Left ventricle myocardium inferior (tissue), 1 donor: ENCODE results near the gene PLXDC2. TPM values are rescaled to one million over a fixed set of nuclear protein-coding genes. Genes with fewer than 3 reads are reported as not detected.

Experiments used
- DNase-seq: peaks from one replicate; pipeline ENCODE4 v3.0.0-alpha.2; 2020
- H3K27ac ChIP-seq: fragments of 200-600 bp; replicated peaks from 2 replicates; pipeline ENCODE4 v1.8.0; 2021
- H3K27me3 ChIP-seq: fragments of 200-600 bp; 2 replicates; pipeline ENCODE4 v1.8.0; 2021; ENCODE audit warnings: low read depth
- H3K36me3 ChIP-seq: fragments of 200-600 bp; 2 replicates; pipeline ENCODE4 v1.8.0; 2021
- H3K4me1 ChIP-seq: fragments of 200-600 bp; 2 replicates; pipeline ENCODE4 v1.8.0; 2021
- H3K4me3 ChIP-seq: fragments of 200-600 bp; 2 replicates; pipeline ENCODE4 v1.8.0; 2021; ENCODE audit warnings: mild to moderate bottlenecking, moderate library complexity
- H3K9me3 ChIP-seq: fragments of 200-600 bp; replicated peaks from 2 replicates; pipeline ENCODE4 v1.8.0; 2021
- intact Hi-C: fragments of 100-400 bp; cut with micrococcal nuclease; formaldehyde crosslinking; loops from one replicate; pipeline ENCODE4 v1.11.0; 2022
- total RNA-seq: library from RNA; stranded (reverse); fragmentation: NEBNext Ultra II Directional; extraction: Animal tissue kit (Norgen Biotek cat#: 25700); gene quantifications from one replicate; pipeline ENCODE4 v1.2.1, GENCODE V29; 2021
- TF ChIP-seq, protein P1 (sequence below): fragments of 200-600 bp; IDR thresholded peaks from 2 replicates; pipeline ENCODE4 v1.8.0; 2021; ENCODE audit warnings: antibody characterized with exemption, mild to moderate bottlenecking, borderline replicate concordance
- donor health status: DM: no; HTN: yes; CAD: no; lungs with severe emphysema.

Gene PLXDC2
- total RNA-seq, 1 donor from 2014 or later: 16.6 TPM

DNA sequence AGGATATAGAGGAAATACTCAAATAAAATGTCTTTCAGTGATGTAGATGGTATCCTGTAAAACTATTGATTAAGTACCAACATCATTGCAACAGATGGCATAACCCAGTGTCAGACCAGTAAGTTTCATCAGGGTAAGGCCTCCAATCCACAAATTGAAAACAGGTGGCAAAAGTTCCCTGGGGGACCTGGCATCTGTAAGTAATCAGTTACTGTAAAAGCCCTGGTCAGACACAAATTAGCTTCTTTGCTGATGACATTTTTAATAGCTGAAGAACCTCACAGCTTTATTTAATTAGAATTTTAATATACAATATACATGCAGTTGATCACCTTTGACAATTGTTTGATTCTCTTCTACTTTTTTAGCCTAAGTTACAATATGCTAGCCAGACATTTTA lies 152.5 kb downstream of the PLXDC2 start:
- TF ChIP-seq, protein P1, sequence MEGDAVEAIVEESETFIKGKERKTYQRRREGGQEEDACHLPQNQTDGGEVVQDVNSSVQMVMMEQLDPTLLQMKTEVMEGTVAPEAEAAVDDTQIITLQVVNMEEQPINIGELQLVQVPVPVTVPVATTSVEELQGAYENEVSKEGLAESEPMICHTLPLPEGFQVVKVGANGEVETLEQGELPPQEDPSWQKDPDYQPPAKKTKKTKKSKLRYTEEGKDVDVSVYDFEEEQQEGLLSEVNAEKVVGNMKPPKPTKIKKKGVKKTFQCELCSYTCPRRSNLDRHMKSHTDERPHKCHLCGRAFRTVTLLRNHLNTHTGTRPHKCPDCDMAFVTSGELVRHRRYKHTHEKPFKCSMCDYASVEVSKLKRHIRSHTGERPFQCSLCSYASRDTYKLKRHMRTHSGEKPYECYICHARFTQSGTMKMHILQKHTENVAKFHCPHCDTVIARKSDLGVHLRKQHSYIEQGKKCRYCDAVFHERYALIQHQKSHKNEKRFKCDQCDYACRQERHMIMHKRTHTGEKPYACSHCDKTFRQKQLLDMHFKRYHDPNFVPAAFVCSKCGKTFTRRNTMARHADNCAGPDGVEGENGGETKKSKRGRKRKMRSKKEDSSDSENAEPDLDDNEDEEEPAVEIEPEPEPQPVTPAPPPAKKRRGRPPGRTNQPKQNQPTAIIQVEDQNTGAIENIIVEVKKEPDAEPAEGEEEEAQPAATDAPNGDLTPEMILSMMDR: no peak
- Histone ChIP-seq H3K4me3 (no peak overlapping the region), H3K27me3 (no peaks in the 10 kb centered on the region), H3K36me3 (no peaks in the 10 kb centered on the region), H3K27ac (no peak overlapping the region), H3K9me3 (no peaks in the 10 kb centered on the region), H3K4me1 (peaks cover 42% of the 10 kb centered on the region)
- intact Hi-C loops: no loop called here
- DNase-seq: no peak

DNA sequence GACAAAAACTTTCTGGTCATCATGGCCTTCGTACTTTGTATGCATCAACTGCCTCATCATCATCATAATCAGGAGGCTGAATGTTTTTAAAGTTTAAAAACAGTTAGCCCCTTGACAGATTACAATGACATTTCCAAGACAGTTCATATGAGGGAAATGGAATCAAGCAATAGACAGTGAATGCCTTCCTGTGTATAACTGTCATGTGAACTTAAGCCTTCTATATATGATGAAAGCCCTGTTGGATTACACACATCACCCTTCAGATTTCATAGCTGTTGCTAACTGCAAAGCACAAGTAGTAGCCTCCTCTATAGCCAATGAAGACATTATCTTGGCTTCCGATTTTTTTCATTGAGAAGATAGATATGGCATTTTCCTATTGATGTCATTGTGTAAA lies 154.0 kb downstream of the PLXDC2 start:
- Histone ChIP-seq H3K27me3 (no peaks in the 10 kb centered on the region), H3K9me3 (no peaks in the 10 kb centered on the region), H3K36me3 (no peaks in the 10 kb centered on the region), H3K4me3 (no peak overlapping the region), H3K4me1 (peaks cover 39% of the 10 kb centered on the region), H3K27ac (peak overlapping the region; percentile 57)
- DNase-seq: no peak
- TF ChIP-seq, protein P1: no peak
- intact Hi-C loops: no loop called here

DNA sequence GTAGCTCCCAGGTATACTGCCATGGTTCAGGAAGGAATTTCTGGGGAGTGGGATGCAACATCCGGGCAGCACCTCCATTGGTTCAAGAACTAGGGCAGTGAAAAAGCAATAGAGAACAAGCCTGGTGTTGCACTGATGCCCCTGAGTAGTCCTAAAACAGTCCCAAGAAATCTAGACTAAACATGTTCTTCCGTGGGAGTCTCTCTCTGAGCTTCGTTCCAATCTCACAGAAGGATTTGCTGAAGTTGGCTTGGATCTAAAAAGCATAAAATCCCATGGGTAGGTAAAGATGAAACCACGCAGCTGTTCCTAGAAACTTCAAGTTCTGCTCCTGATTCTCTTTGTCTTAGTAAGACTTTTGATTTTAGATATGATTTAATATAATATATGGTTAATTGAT lies 154.5 kb downstream of the PLXDC2 start:
- intact Hi-C loops: no loop called here
- peak overlapping the region; percentile 57 for H3K27ac ChIP-seq

DNA sequence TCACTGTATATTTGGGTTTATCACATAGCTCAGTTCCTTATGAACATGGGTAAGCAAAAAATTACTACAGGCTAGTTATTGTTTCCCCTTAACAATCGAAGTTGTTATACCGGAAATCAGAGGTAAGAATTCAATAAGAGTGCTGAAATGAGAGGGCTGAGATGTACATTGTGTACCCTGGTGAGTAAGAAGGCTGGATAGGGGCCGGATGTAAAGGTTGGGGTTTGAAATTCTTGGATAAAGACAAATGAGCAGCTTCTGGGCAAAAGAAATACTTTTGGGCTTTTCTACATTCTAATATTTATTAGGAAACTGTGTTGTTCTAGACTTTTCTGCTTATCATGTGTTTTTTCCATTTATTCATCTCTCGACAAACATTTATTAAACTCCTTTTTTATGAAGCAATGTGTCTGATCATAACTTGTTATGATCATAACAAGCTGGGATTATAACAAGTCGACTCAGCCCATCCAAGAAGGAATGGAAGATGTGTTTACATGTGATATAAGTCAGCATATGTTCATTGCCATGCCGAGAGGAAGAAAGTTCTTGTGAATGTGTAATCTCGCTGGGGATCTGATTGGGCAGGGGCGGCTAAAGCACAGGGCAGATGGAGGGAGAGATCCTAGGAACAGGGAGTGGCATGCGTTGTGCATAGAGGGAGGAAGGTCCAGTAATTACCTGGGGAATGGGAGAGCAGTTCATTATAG lies 155.3 kb downstream of the PLXDC2 start:
- TF ChIP-seq, protein P1: no peak
- no peak for DNase-seq
- intact Hi-C loops: no loop called here
- Histone ChIP-seq H3K4me1 (peaks cover 39% of the 10 kb centered on the region), H3K27ac (peak overlapping the region; percentile 57), H3K9me3 (peaks cover 3% of the 10 kb centered on the region), H3K4me3 (no peak overlapping the region), H3K27me3 (no peaks in the 10 kb centered on the region), H3K36me3 (no peaks in the 10 kb centered on the region)

More for the DNA sequence above, 154.5 kb downstream of the PLXDC2 start:
- H3K4me1 ChIP-seq: peaks cover 39% of the 10 kb centered on the region
- peaks cover under 1% of the 10 kb centered on the region for H3K9me3 ChIP-seq
- H3K36me3 ChIP-seq: no peaks in the 10 kb centered on the region
- no peaks in the 10 kb centered on the region for H3K27me3 ChIP-seq
- H3K4me3 ChIP-seq: no peak overlapping the region
- no peak for DNase-seq
- TF ChIP-seq, protein P1: no peak

DNA sequence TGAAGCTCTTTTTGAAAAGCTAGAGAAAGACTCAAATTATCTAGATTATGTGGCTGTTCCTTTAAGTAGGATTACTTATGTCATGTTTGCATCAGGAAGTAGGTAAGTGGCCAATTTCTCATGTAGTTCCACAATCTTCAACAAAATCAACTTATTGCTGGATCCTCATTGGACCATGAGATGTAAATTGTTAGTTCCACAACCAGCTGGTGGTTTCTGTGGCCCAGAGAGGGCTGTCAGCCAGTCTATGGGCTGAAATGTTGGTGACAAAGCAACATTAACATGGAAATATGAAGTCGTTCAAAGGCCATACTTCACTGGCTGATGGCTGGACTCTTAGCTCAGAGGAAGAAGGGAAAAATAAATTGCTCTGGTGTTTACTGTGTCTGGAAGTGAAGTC lies 157.9 kb downstream of the PLXDC2 start:
- Histone ChIP-seq H3K4me3 (no peak overlapping the region), H3K4me1 (peaks cover 27% of the 10 kb centered on the region), H3K9me3 (peaks cover 14% of the 10 kb centered on the region), H3K27ac (no peak overlapping the region), H3K36me3 (no peaks in the 10 kb centered on the region), H3K27me3 (no peaks in the 10 kb centered on the region)
- DNase-seq: no peak
- intact Hi-C loops: no loop called here
- TF ChIP-seq, protein P1: no peak
